Thyroid gland (tissue), 4 donors: ENCODE measurements around the gene CTNNA2.

Experiments used
- CTCF ChIP-seq, 6 experiments: fragments of 200-600 bp in 3 of 6; fragments of 450-650 bp in 3 of 6; sonication (generic) in 3 of 6; IDR thresholded peaks; one replicate each; pipeline ENCODE4 v1.5.1; 2016 to 2019; ENCODE audit warnings: antibody characterized with exemption in 6 of 6, mild to moderate bottlenecking in 2 of 6, inconsistent platforms in 1 of 6, moderate library complexity in 1 of 6
- POLR2A ChIP-seq, 2 donors: fragments of 450-650 bp; IDR thresholded peaks; one replicate each; pipeline ENCODE4 v1.6.1; 2017; ENCODE audit warnings: antibody characterized with exemption in 2 of 2, mild to moderate bottlenecking in 2 of 2, moderate library complexity in 1 of 2

- TF ChIP-seq CTCF (IDR thresholded peaks at IDR 0.05) (no peak), POLR2A (IDR thresholded peaks at IDR 0.05) (no peak)
Observed at GRCh38 chr2:80126596-80127189, 613.8 kb downstream of the CTNNA2 start.
